ENCODE data around the gene GDNF.
A peak's percentile ranks its signal among the peaks of the same experiment; 100 is the strongest.

GDNF gene

GRCh38 chr5:37807621-37808301 lies 32.1 kb downstream of the GDNF start:
- ChIA-PET CTCF (no interaction called here), POLR2A (no interaction called here)
- no peaks in the 10 kb centered on the region for H3K36me3 ChIP-seq (ENCODE audit: control insufficient read depth in 2 of 2, insufficient read depth in 1 of 2, low read length in 2 of 2)
- no peak overlapping the region for H3K27ac ChIP-seq (ENCODE audit: extremely low read depth, low read depth, low read length)
- TF ChIP-seq GLIS1 (tag by site-specific recombination; IDR thresholded peaks at IDR 0.05) (no peak), ZSCAN30 (tag by site-specific recombination; IDR thresholded peaks at IDR 0.05) (no peak), SCRT2 (tag by site-specific recombination; IDR thresholded peaks at IDR 0.05) (0 out of 2 replicates have a peak, but pooled peaks have one; percentile 19), ZNF24 (tag by site-specific recombination; IDR thresholded peaks at IDR 0.05) (no peak), ZEB2 (tag by site-specific recombination; IDR thresholded peaks at IDR 0.05) (no peak), ZNF404 (tag by site-specific recombination; IDR thresholded peaks at IDR 0.05) (no peak), ZNF202 (tag by site-specific recombination; IDR thresholded peaks at IDR 0.05; ENCODE audit: borderline replicate concordance) (no peak)
- no peak overlapping the region for H3K4me3 ChIP-seq (ENCODE audit: low read depth, low read length)
- no peaks in the 10 kb centered on the region for H3K4me1 ChIP-seq (ENCODE audit: control insufficient read depth, insufficient read depth, low read length)
- no peaks in the 10 kb centered on the region for H3K9me3 ChIP-seq (ENCODE audit: control insufficient read depth, insufficient read depth, low read depth, low read length)

GRCh38 chr5:37807015-37807414 lies 32.8 kb downstream of the GDNF start:
- ChIA-PET CTCF (interaction anchor here (0.6 kb wide), 1 partner anchor 24 kb away, joined by 3 read pairs; no protein-coding TSS in a partner anchor), POLR2A (no interaction called here)
- Histone ChIP-seq H3K9me3 (ENCODE audit: control insufficient read depth, insufficient read depth, low read depth, low read length) (no peaks in the 10 kb centered on the region), H3K27ac (ENCODE audit: extremely low read depth, low read depth, low read length) (no peak overlapping the region), H3K4me3 (ENCODE audit: low read depth, low read length) (no peak overlapping the region), H3K36me3 (ENCODE audit: control insufficient read depth in 2 of 2, insufficient read depth in 1 of 2, low read length in 2 of 2) (no peaks in the 10 kb centered on the region), H3K4me1 (ENCODE audit: control insufficient read depth, insufficient read depth, low read length) (no peaks in the 10 kb centered on the region)
- TF ChIP-seq KLF7 (tag by site-specific recombination; IDR thresholded peaks at IDR 0.05; ENCODE audit: borderline replicate concordance), result no peak
- no peak for TF ChIP-seq TRIM28 (IDR thresholded peaks at IDR 0.05; ENCODE audit: borderline replicate concordance, low read length)
- no peak for TF ChIP-seq ZNF561 (tag by site-specific recombination; IDR thresholded peaks at IDR 0.05; ENCODE audit: borderline replicate concordance)
- no peak for TF ChIP-seq KLF17 (tag by site-specific recombination; IDR thresholded peaks at IDR 0.05)
- TF ChIP-seq ZIC2 (tag by site-specific recombination; IDR thresholded peaks at IDR 0.05), result no peak
- no peak for TF ChIP-seq ZNF214 (tag by site-specific recombination; IDR thresholded peaks at IDR 0.05; ENCODE audit: borderline replicate concordance)
- no peak for TF ChIP-seq SALL2 (tag by site-specific recombination; IDR thresholded peaks at IDR 0.05; ENCODE audit: borderline replicate concordance)
- TF ChIP-seq OVOL3 (tag by site-specific recombination; IDR thresholded peaks at IDR 0.05), result no peak
- TF ChIP-seq ZNF248 (tag by site-specific recombination; IDR thresholded peaks at IDR 0.05), result no peak
- TF ChIP-seq ELK4 (IDR thresholded peaks at IDR 0.05; ENCODE audit: borderline replicate concordance, low read depth, low read length), result no peak
- TF ChIP-seq ZNF24 (tag by site-specific recombination; IDR thresholded peaks at IDR 0.05), result no peak
- TF ChIP-seq ZNF18 (tag by site-specific recombination; IDR thresholded peaks at IDR 0.05), result no peak
- no peak for TF ChIP-seq ZNF521 (tag by site-specific recombination; IDR thresholded peaks at IDR 0.05)
- no peak for TF ChIP-seq SP3 (tag by site-specific recombination; IDR thresholded peaks at IDR 0.05)
- TF ChIP-seq GFI1B (tag by site-specific recombination; IDR thresholded peaks at IDR 0.05), result no peak
- TF ChIP-seq ZNF148 (tag by site-specific recombination; IDR thresholded peaks at IDR 0.05; ENCODE audit: borderline replicate concordance), result no peak

All from HEK293 (cell line).